K562 (cell line): ENCODE results near the gene SCN1B. TPM values are rescaled to one million over a fixed set of nuclear protein-coding genes. Genes with fewer than 3 reads are reported as not detected.

ENCODE experiments used
- ATAC-seq: fragments of 200-7000 bp; cut with Tn5 transposase; 3 replicates; pipeline ENCODE4 v1.9.1; 2020; ENCODE audit warnings: moderate library complexity
- BruUV-seq: library from RNA; stranded (reverse); fragments of 400-500 nt; replicated peaks from 2 replicates; lab custom pipeline; 2021; lab: Mats Ljungman, UMichigan
- CTCF ChIA-PET: fragments of 300-600 bp; formaldehyde crosslinking; extraction: SDS; loops from one replicate; lab custom pipeline; 2021; ENCODE audit warnings: low intra/inter-chr PET ratio; lab: Yijun Ruan, JAX
- POLR2A ChIA-PET: fragments of 300-600, 350-650 bp; sonication (Branson Sonifier 250); formaldehyde crosslinking; extraction: SDS; loops from one replicate; lab custom pipeline; 2021; ENCODE audit warnings: antibody characterized with exemption, inconsistent platforms; lab: Yijun Ruan, JAX
- DNase-seq, 4 experiments: peaks; one replicate each; pipeline versions ENCODE4 v3.0.0 to v3.0.0-alpha.2; 2011 to 2018; ENCODE audit warnings: low spot score in 3 of 4, mixed read lengths in 3 of 4; ENCODE audit errors: extremely low read depth in 1 of 4
- FAIRE-seq: peaks from 2 replicates; lab custom pipeline; 2011; peaks lifted over from hg19 to GRCh38; lab: Jason Lieb, UNC
- H2AFZ ChIP-seq: 2 replicates; pipeline ENCODE4 v1.6.0; 2011; ENCODE audit warnings: low read depth, low read length, control low read depth, inconsistent platforms
- H3K27ac ChIP-seq: fragments of 200-600 bp; 3 replicates; pipeline ENCODE4 v1.8.0; 2011; ENCODE audit warnings: low read depth, mild to moderate bottlenecking, control low read depth, inconsistent platforms, low read length, moderate library complexity, mixed read lengths; ENCODE audit errors: extremely low read depth
- H3K27me3 ChIP-seq, 2 experiments: fragments of 300-600 bp in 1 of 2; 2 replicates in 1 of 2; 3 replicates in 1 of 2; pipeline versions ENCODE4 v1.6.0 to v1.8.0; 2011; ENCODE audit warnings: inconsistent platforms in 2 of 2, low read length in 2 of 2, mild to moderate bottlenecking in 1 of 2, mixed read lengths in 1 of 2, moderate library complexity in 1 of 2; ENCODE audit not compliant: control insufficient read depth in 2 of 2, insufficient read depth in 2 of 2
- H3K36me3 ChIP-seq: fragments of 300-600 bp; 3 replicates; pipeline ENCODE4 v1.8.0; 2011; ENCODE audit warnings: mild to moderate bottlenecking, low read length, inconsistent platforms; ENCODE audit not compliant: control insufficient read depth, insufficient read depth
- H3K4me1 ChIP-seq, 2 experiments: fragments of 200-600 bp in 1 of 2; replicated peaks in 1 of 2; 2 replicates in 1 of 2; 3 replicates in 1 of 2; pipeline versions ENCODE4 v1.5.1 to v1.8.0; 2011; ENCODE audit warnings: inconsistent platforms in 2 of 2, low read length in 2 of 2, mild to moderate bottlenecking in 1 of 2, mixed read lengths in 1 of 2, moderate library complexity in 1 of 2; ENCODE audit not compliant: control insufficient read depth in 2 of 2, insufficient read depth in 2 of 2
- H3K4me2 ChIP-seq: 2 replicates; pipeline ENCODE4 v1.6.1; 2011; ENCODE audit warnings: low read length, control low read depth, inconsistent platforms, mixed read lengths; ENCODE audit not compliant: insufficient read depth
- H3K4me3 ChIP-seq: fragments of 200-600 bp; sonication (generic), shearing (Covaris generic); 2 replicates; pipeline ENCODE4 v1.5.1; 2016; ENCODE audit warnings: control low read depth, inconsistent platforms
- H3K79me2 ChIP-seq: fragments of 200-600 bp; 3 replicates; pipeline ENCODE4 v1.8.0; 2011; ENCODE audit warnings: low read length, inconsistent platforms; ENCODE audit not compliant: control insufficient read depth, insufficient read depth
- H3K9ac ChIP-seq, 2 experiments: 2 replicates each; pipeline versions ENCODE4 v1.6.0 to v1.6.1; 2011; ENCODE audit warnings: low read depth in 2 of 2, low read length in 2 of 2, control low read depth in 1 of 2, inconsistent platforms in 1 of 2, mild to moderate bottlenecking in 1 of 2, mixed read lengths in 1 of 2; ENCODE audit not compliant: insufficient read depth in 1 of 2
- H3K9me1 ChIP-seq: one replicate; pipeline ENCODE4 v1.6.0; 2011; ENCODE audit warnings: inconsistent platforms, mild to moderate bottlenecking, low read length, moderate library complexity; ENCODE audit not compliant: control insufficient read depth, insufficient read depth
- H3K9me3 ChIP-seq: replicated peaks from 2 replicates; pipeline ENCODE4 v1.5.1; 2011; ENCODE audit warnings: low read depth, low read length, inconsistent platforms; ENCODE audit not compliant: control insufficient read depth, insufficient read depth
- H4K20me1 ChIP-seq: replicated peaks from 2 replicates; pipeline ENCODE4 v1.6.1; 2011; ENCODE audit warnings: low read length, inconsistent platforms, mixed read lengths; ENCODE audit not compliant: control insufficient read depth, insufficient read depth
- BRCA1 ChIP-seq, 2 experiments: fragments of 450-650 bp in 1 of 2; sonication (generic) in 1 of 2; formaldehyde crosslinking in 1 of 2; IDR thresholded peaks; 2 replicates each; pipeline versions ENCODE4 v1.5.0 to v1.6.1; 2017 to 2020; ENCODE audit warnings: mild to moderate bottlenecking in 1 of 2, missing genetic modification reagents in 1 of 2
- CEBPB ChIP-seq: fragments of 450-650 bp; IDR thresholded peaks from 2 replicates; pipeline ENCODE4 v1.6.1; 2016; ENCODE audit warnings: missing genetic modification characterization, missing compliant biosample characterization
- CREB1 ChIP-seq, 2 experiments: sonication (generic) in 1 of 2; formaldehyde crosslinking in 1 of 2; IDR thresholded peaks; 2 replicates each; pipeline versions ENCODE4 v1.6.1 to v1.8.0; 2012 to 2022; ENCODE audit warnings: inconsistent platforms in 1 of 2, mild to moderate bottlenecking in 1 of 2, missing genetic modification reagents in 1 of 2, moderate library complexity in 1 of 2
- MCM5 ChIP-seq: fragments of 450-650 bp; IDR thresholded peaks from 2 replicates; pipeline ENCODE4 v1.6.1; 2016; ENCODE audit warnings: low read depth
- MEIS2 ChIP-seq: fragments of 450-650 bp; IDR thresholded peaks from 2 replicates; pipeline ENCODE4 v1.6.1; 2014; ENCODE audit warnings: mild to moderate bottlenecking; ENCODE audit not compliant: partially characterized antibody
- OTX1 ChIP-seq: fragments of 450-650 bp; formaldehyde crosslinking; IDR thresholded peaks from 2 replicates; pipeline ENCODE4 v1.4.0; 2022; ENCODE audit warnings: mild to moderate bottlenecking
- SIX5 ChIP-seq, 2 experiments: IDR thresholded peaks; 2 replicates each; pipeline ENCODE4 v1.6.1; 2011; ENCODE audit warnings: low read length in 2 of 2, borderline replicate concordance in 1 of 2, low read depth in 1 of 2, mild to moderate bottlenecking in 1 of 2, moderate library complexity in 1 of 2; ENCODE audit not compliant: insufficient read depth in 1 of 2
- ZFX ChIP-seq: sonication (generic); formaldehyde crosslinking; IDR thresholded peaks from 2 replicates; pipeline ENCODE4 v1.8.0; 2022; ENCODE audit warnings: mild to moderate bottlenecking, missing genetic modification reagents, moderate library complexity
- ZNF24 ChIP-seq: fragments of 450-650 bp; IDR thresholded peaks from 2 replicates; pipeline ENCODE4 v1.6.1; 2016
- WGBS: fragments of 100-300 bp; shearing (Covaris generic); methylation state at CpG from one replicate; pipeline ENCODE4 v1.1.6; 2016; ENCODE audit warnings: low coverage, mixed read lengths; ENCODE audit not compliant: insufficient coverage; ENCODE audit errors: missing lambda C conversion rate; 5-methylcytosine and 5-hydroxymethylcytosine counted together
- in situ Hi-C: fragments of 300-500 bp; cut with MboI; formaldehyde crosslinking; loops from 4 replicates; pipeline ENCODE4 v1.15.0; 2018; ENCODE audit warnings: inconsistent platforms, mixed read lengths
- intact Hi-C: fragments of 100-400 bp; cut with micrococcal nuclease; formaldehyde crosslinking; loops from 2 replicates; pipeline ENCODE4 v1.14.2; 2022
- polyA plus RNA-seq, 8 experiments: library from polyadenylated mRNA; depleted of rRNA in 4 of 8; stranded (reverse) in 5 of 8; unstranded in 3 of 8; fragments of >200 nt; fragmentation: Nextera tagmentation in 2 of 8; fragmentation: Illumina TruSeq in 1 of 8; extraction: Ambion mirVana in 2 of 8; extraction: Trizol in 1 of 8; gene quantifications; 2 replicates each; pipeline versions ENCODE4 v1.2.1 to v1.2.3, GENCODE V29; 2011 to 2014; ENCODE audit warnings: inconsistent platforms in 1 of 8, missing spikeins in 1 of 8
- total RNA-seq, 7 experiments: library from RNA; depleted of rRNA in 6 of 7; stranded (reverse); fragments of >200 nt in 6 of 7; fragmentation: Illumina TruSeq in 2 of 7; extraction: Trizol in 2 of 7; gene quantifications; 2 replicates each; pipeline versions ENCODE4 v1.2.1 to v1.2.3, GENCODE V29; 2011 to 2021; ENCODE audit warnings: low replicate concordance in 1 of 7
- TF ChIP-seq, protein P1 (sequence below): fragments of 250-450 bp; sonication (Bioruptor Pico); IDR thresholded peaks from 2 replicates; pipeline ENCODE4 v1.5.0; 2021
- TF ChIP-seq, protein P2 (sequence below): fragments of 450-650 bp; IDR thresholded peaks from 2 replicates; pipeline ENCODE4 v1.6.1; 2016
- TF ChIP-seq, protein P3 (sequence below): sonication (generic); formaldehyde crosslinking; IDR thresholded peaks from 2 replicates; pipeline ENCODE4 v1.8.0; 2022; ENCODE audit warnings: mild to moderate bottlenecking, missing genetic modification reagents
- TF ChIP-seq, protein P4 (sequence below): fragments of 250-450 bp; sonication (Bioruptor Pico); IDR thresholded peaks from 2 replicates; pipeline ENCODE4 v1.5.0; 2021; ENCODE audit warnings: mild to moderate bottlenecking, moderate library complexity

Gene SCN1B
- total and polyA plus RNA-seq, 9 of the 15 experiments (the other 6 are each of a cell fraction or from before 2014, with no cell fraction given): 0.03 to 2.5 (median 0.91) TPM

DNA sequence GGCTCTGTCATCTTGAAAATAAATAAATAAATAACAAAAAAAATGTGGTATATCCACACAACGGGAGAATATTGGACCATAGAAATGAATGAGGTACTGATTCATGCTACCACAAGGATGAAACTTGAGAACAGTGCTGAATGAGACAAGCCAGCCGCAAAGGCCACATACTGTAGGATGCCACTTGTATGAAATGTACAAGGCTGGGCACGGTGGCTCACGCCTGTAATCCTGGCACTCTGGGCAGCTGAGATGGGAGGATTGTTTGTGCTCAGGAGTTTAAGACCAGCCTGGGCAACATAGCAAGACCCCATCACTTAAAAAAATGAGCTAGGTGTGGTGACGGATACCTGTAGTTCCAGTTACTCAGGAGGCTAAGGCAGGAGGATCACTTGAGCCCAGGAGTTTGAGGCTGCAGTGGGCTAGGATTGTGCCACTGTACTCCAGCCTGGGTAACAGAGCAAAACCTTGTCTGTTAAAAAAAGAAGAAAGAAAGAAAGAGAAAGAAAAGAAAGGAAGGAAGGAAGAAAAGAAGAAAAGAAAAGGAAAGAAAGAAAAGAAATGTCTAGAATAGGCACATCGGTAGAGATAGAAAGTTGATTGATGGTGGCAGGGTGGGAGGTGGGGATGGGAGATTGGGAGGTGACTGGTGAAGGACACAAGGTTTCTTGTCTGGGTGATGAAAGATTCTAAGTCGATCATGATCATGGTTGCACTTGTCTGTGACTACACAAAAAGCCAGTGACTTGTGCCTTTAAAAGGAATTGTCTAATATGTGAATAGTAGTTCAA, 31.5 kb downstream of the SCN1B start:
- Histone ChIP-seq H3K9me1 (no peaks in the 10 kb centered on the region), H3K36me3 (no peaks in the 10 kb centered on the region), H3K79me2 (no peaks in the 10 kb centered on the region), H3K4me3 (no peak overlapping the region), H2AFZ (no peak overlapping the region), H3K27me3 (peaks cover 2 to 20% of the 10 kb centered on the region in 2 experiments; a peak in 2 of 5 replicates), H3K27ac (no peak overlapping the region), H3K4me2 (no peak overlapping the region), H3K4me1 (peaks cover 0 to 18% of the 10 kb centered on the region in 2 experiments; a peak in 2 of 5 replicates), H3K9ac (no peak overlapping the region), H4K20me1 (no peaks in the 10 kb centered on the region), H3K9me3 (no peaks in the 10 kb centered on the region)
- intact Hi-C loops (no loop called here), in situ Hi-C loops (no loop called here)
- WGBS: 11% methylated on average over 7 of the region's 7 CpGs
- BruUV-seq: no TSS peak
- ChIA-PET POLR2A (interaction anchor here (0.9 to 1.2 kb wide), 2 partner anchors 10 to 30 kb away, joined by 3 read pairs; no protein-coding TSS in a partner anchor), CTCF (no interaction called here)
- DNase-seq: no peak
- FAIRE-seq: no peak
- ATAC-seq: no peak
- TF ChIP-seq CEBPB (tag): no peak
- no peak for TF ChIP-seq CREB1 (IDR thresholded peaks at IDR 0.05)
- TF ChIP-seq CREB1 (CRISPR knock-in tag; IDR thresholded peaks at IDR 0.05): no peak
- no peak for TF ChIP-seq MCM5
- TF ChIP-seq, protein P1, sequence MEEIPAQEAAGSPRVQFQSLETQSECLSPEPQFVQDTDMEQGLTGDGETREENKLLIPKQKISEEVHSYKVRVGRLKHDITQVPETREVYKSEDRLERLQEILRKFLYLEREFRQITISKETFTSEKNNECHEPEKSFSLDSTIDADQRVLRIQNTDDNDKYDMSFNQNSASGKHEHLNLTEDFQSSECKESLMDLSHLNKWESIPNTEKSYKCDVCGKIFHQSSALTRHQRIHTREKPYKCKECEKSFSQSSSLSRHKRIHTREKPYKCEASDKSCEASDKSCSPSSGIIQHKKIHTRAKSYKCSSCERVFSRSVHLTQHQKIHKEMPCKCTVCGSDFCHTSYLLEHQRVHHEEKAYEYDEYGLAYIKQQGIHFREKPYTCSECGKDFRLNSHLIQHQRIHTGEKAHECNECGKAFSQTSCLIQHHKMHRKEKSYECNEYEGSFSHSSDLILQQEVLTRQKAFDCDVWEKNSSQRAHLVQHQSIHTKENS (CRISPR knock-in tag): no peak
- no peak for TF ChIP-seq SIX5 (IDR thresholded peaks at IDR 0.05; ENCODE audit: borderline replicate concordance in 1 of 2, insufficient read depth in 1 of 2, low read depth in 1 of 2, low read length in 2 of 2)
- no peak for TF ChIP-seq BRCA1 (IDR thresholded peaks at IDR 0.05)
- TF ChIP-seq BRCA1 (CRISPR knock-in tag; IDR thresholded peaks at IDR 0.05): no peak
- 0 out of 2 replicates have a peak, but pooled peaks have one; percentile 15 for TF ChIP-seq OTX1 (CRISPR knock-in tag)
- TF ChIP-seq ZNF24: no peak
- TF ChIP-seq, protein P2, sequence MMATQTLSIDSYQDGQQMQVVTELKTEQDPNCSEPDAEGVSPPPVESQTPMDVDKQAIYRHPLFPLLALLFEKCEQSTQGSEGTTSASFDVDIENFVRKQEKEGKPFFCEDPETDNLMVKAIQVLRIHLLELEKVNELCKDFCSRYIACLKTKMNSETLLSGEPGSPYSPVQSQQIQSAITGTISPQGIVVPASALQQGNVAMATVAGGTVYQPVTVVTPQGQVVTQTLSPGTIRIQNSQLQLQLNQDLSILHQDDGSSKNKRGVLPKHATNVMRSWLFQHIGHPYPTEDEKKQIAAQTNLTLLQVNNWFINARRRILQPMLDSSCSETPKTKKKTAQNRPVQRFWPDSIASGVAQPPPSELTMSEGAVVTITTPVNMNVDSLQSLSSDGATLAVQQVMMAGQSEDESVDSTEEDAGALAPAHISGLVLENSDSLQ: peak; percentile 55; the same call in 1 of the 2 replicates
- TF ChIP-seq, protein P3, sequence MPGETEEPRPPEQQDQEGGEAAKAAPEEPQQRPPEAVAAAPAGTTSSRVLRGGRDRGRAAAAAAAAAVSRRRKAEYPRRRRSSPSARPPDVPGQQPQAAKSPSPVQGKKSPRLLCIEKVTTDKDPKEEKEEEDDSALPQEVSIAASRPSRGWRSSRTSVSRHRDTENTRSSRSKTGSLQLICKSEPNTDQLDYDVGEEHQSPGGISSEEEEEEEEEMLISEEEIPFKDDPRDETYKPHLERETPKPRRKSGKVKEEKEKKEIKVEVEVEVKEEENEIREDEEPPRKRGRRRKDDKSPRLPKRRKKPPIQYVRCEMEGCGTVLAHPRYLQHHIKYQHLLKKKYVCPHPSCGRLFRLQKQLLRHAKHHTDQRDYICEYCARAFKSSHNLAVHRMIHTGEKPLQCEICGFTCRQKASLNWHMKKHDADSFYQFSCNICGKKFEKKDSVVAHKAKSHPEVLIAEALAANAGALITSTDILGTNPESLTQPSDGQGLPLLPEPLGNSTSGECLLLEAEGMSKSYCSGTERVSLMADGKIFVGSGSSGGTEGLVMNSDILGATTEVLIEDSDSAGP (CRISPR knock-in tag): no peak
- peak; percentile 66 for TF ChIP-seq MEIS2
- TF ChIP-seq, protein P4, sequence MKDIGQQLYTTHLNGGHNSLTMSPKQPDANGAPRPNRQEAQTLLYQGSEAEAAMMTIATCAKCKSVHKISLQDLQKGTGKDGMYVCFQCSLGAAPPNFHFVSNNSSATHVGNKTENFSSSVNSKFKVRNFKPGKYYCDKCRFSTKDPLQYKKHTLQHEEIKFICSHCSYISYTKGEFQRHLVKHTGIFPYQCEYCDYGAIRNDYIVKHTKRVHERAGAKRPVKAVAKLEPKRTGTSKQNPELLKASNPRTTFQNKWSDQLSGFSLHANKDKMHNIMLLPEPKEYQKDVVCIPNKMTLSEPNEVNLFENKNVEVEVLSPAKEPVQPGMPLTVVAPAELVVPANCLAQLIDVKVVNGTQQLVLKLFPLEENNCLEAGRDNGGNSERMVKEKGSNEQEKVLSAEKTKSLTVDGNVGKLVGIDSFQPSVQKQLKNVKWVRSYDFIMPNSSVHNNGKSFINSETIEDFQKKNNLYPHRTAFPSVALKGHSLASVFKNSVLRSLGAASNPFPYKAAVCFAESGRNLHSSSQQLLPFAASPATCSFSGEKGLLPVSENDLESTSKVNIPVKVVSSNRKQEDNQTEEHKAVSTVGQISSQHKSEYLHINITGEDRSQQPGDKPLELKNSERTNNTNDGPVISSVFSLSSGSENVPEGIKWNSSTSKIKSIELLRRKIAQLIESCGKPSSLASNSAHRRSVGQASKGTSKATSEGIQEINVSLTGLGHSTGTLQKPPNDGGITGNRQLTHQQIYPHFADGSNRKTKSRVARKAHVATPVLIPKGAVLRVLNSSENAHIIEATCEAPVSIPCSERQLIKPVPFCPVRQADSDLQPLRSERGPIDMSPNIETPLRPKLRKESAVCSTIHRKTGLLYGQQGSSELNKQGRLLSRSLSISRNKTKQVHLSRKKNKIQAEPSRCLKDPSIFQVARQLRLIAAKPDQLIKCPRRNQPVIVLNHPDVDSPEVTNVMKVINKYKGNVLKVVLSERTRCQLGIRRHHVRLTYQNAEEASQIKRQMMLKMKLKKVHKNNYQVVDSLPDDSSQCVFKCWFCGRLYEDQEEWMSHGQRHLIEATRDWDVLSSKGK (CRISPR knock-in tag): no peak
- no peak for TF ChIP-seq ZFX (CRISPR knock-in tag)
